ENCODE data around the gene TRIM49.
"Not testable (repeated sequence)": the region's sequence is repeated elsewhere in the genome, so short reads cannot be mapped to it uniquely, and the experiment has no call there.

The TRIM49 gene

GRCh38 chr11:89808475-89808874, at the start of gene TRIM49:
Gene TRIM49 (minus strand): TSS chr11:89808575. CDS start chr11:89804469, 4,106 bp downstream.
- not testable (repeated sequence) for DNase-seq (ENCODE audit: low spot score)

DNA sequence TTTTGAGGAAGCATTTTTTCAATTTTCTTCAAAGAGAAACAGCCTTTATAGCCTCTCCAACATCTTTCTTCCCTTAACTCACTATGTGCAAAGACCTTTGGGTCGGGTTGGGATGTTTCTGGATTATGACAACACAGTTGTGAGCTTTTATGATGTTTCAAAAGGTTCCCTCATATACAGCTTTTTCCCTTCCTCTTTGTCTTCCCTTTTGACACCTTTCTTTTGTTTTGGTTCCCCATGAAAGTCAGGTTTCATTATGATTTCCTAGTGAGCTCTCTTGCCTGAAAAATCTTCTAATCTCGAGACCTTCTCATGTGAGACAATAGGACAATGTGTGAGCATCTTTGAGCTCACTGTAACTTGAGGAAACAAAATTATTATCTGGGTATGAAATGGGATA, 18.3 kb upstream of the TRIM49 start:
- DNase-seq (ENCODE audit: low spot score): not testable (repeated sequence)

DNA sequence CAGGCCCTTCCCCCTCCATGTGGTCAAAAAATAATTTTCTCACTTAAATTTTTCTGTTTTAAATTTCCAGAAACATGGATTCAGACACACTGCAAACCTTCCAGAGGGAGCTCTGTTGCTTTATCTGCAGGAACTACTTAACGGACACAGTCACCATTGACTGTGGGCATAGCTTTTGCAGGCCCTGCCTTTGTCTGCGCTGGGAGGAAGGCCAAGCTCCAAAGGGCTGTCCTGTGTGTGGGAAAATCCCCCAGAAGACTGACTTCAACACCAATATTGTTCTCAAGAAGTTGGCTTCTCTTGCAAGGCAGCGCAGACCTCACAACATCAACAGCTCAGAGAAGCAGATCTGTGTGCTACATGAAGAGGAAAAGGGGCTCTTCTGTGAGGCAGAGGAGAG, 11.6 kb upstream of the TRIM49 start:
- DNase-seq (ENCODE audit: low spot score): not testable (repeated sequence)

DNA sequence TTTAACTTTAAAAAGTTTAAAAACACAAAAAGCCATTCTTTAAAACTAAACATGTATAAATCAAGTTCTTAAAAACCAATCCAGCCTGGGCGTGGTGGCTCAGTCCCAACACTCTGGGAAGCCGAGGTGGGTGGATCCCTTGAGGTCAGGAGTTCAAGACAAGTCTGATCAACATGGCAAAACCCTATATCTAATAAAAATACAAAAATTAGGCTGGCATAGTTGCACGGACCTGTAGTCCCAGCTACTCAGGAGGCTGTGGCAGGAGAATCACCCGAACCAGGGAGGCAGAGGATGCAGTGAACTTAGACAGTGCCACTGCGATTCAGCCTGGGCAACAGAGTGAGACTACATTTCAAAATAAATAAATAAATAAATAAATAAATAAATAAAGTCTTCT, 5.2 kb upstream of the TRIM49 start:
- DNase-seq (ENCODE audit: low spot score): not testable (repeated sequence)

DNA sequence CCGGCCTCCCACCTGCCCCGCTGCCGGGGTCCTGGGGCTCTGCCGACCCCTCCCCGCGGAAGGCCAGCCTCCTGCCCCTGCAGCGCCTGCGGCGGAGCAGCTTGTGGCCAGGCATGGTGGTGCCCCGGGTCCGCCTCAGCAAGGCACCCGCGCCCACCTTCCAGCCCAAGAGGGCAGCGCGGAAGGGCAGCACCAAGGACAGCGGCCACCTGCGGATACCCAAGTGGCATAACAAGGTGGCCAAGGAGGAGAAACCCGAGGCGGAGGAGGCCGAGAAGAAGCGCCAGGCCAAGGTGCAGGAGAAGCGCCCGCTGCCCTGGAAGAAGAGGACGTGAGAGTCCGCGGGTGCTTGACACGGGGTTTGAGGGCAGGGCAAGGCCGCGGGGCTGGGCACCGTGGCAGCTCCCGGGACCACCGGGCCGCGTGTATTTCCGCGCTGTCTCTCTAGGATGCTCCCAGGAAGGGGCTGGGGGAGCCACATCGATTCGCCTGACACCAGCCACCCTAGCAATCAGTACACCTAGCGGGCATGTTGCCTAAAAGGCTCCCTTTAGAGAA, 20.8 kb downstream of the TRIM49 start:
- not testable (repeated sequence) for DNase-seq (ENCODE audit: low spot score)

GRCh38 chr11:89785726-89786125, 22.6 kb downstream of the TRIM49 start:
- not testable (repeated sequence) for DNase-seq (ENCODE audit: low spot score)

GRCh38 chr11:89750822-89751221, 57.6 kb downstream of the TRIM49 start:
- not testable (repeated sequence) for DNase-seq (ENCODE audit: low spot score)
